Neural cell (in vitro differentiated cells): ENCODE data around the gene RPL31. TPM values are rescaled to one million over a fixed set of nuclear protein-coding genes. Genes with fewer than 3 reads are reported as not detected.

Experiments
- H2AFZ ChIP-seq: fragments of 200-600, 300-800 bp; sonication (generic), shearing (Covaris generic); 2 replicates; pipeline ENCODE4 v1.6.0; 2014; ENCODE audit warnings: low read depth, mild to moderate bottlenecking, antibody characterized with exemption, low read length, moderate library complexity
- H3F3A ChIP-seq: fragments of 200-600 bp; shearing (Covaris generic); 2 replicates; pipeline ENCODE4 v1.6.1; 2016; ENCODE audit warnings: mild to moderate bottlenecking, moderate library complexity, mixed read lengths, antibody characterized with exemption, low read length; ENCODE audit not compliant: insufficient read depth, poor library complexity, severe bottlenecking
- H3K27ac ChIP-seq: fragments of 200-600, 300-800 bp; sonication (generic), shearing (Covaris generic); 2 replicates; pipeline ENCODE4 v1.5.1; 2014; ENCODE audit warnings: mild to moderate bottlenecking, low read length, moderate library complexity
- H3K27me3 ChIP-seq: fragments of 300-800, 200-600 bp; sonication (generic), shearing (Covaris generic); 2 replicates; pipeline ENCODE4 v1.6.0; 2014; ENCODE audit warnings: mild to moderate bottlenecking, low read depth, low read length, moderate library complexity; ENCODE audit not compliant: insufficient read depth
- H3K36me3 ChIP-seq: fragments of 300-800, 200-600 bp; sonication (generic), shearing (Covaris generic); 2 replicates; pipeline ENCODE4 v1.5.1; 2014; ENCODE audit warnings: mild to moderate bottlenecking, antibody characterized with exemption, low read length, moderate library complexity; ENCODE audit not compliant: insufficient read depth
- H3K4me2 ChIP-seq: fragments of 300-800, 200-600 bp; sonication (generic), shearing (Covaris generic); 2 replicates; pipeline ENCODE4 v1.6.0; 2014; ENCODE audit warnings: mild to moderate bottlenecking, low read length
- H3K4me3 ChIP-seq: fragments of 300-800, 200-600 bp; sonication (generic), shearing (Covaris generic); 2 replicates; pipeline ENCODE4 v1.5.1; 2014; ENCODE audit warnings: mild to moderate bottlenecking, low read length, moderate library complexity
- H3K79me2 ChIP-seq: fragments of 200-600 bp; shearing (Covaris generic); replicated peaks from 2 replicates; pipeline ENCODE4 v1.6.0; 2014; ENCODE audit warnings: mild to moderate bottlenecking, low read length, moderate library complexity; ENCODE audit not compliant: insufficient read depth
- H3K9ac ChIP-seq: fragments of 300-800, 200-600 bp; sonication (generic), shearing (Covaris generic); 2 replicates; pipeline ENCODE4 v1.6.1; 2016; ENCODE audit warnings: mild to moderate bottlenecking, low read length, mixed read lengths
- H3K9me2 ChIP-seq: fragments of 200-600 bp; shearing (Covaris generic); 2 replicates; pipeline ENCODE4 v1.6.1; 2016; ENCODE audit warnings: mild to moderate bottlenecking, low read length, mixed read lengths; ENCODE audit not compliant: insufficient read depth
- H3K9me3 ChIP-seq: fragments of 200-600, 300-800 bp; sonication (generic), shearing (Covaris generic); 2 replicates; pipeline ENCODE4 v1.6.1; 2016; ENCODE audit warnings: mild to moderate bottlenecking, mixed run types, low read length, moderate library complexity, mixed read lengths
- H4K20me1 ChIP-seq: fragments of 200-600 bp; shearing (Covaris generic); 2 replicates; pipeline ENCODE4 v1.6.1; 2016; ENCODE audit warnings: mild to moderate bottlenecking, mixed run types; ENCODE audit not compliant: insufficient read depth
- CTCF ChIP-seq: fragments of 450-650 bp; IDR thresholded peaks from 2 replicates; pipeline ENCODE4 v1.5.1; 2014; ENCODE audit warnings: antibody characterized with exemption, mild to moderate bottlenecking, moderate library complexity; ENCODE audit not compliant: poor library complexity, severe bottlenecking
- EP300 ChIP-seq: fragments of 450-650 bp; conservative IDR thresholded peaks from 2 replicates; pipeline ENCODE4 v1.6.1; 2014; ENCODE audit warnings: antibody characterized with exemption, mild to moderate bottlenecking, moderate library complexity; ENCODE audit not compliant: poor library complexity, severe bottlenecking
- EZH2 ChIP-seq: fragments of 200-600, 300-800 bp; shearing (Covaris generic), sonication (generic); IDR thresholded peaks from 2 replicates; pipeline ENCODE4 v1.6.1; 2014; ENCODE audit warnings: antibody characterized with exemption, low read length, borderline replicate concordance, mild to moderate bottlenecking; ENCODE audit not compliant: insufficient read depth, poor library complexity, severe bottlenecking
- MXI1 ChIP-seq: fragments of 450-650 bp; conservative IDR thresholded peaks from 2 replicates; pipeline ENCODE4 v1.6.1; 2014; ENCODE audit warnings: antibody characterized with exemption, mild to moderate bottlenecking; ENCODE audit not compliant: poor library complexity, severe bottlenecking
- POLR2AphosphoS5 ChIP-seq: IDR thresholded peaks from 2 replicates; pipeline ENCODE4 v1.6.1; 2012
- RAD21 ChIP-seq: fragments of 450-650 bp; conservative IDR thresholded peaks from 2 replicates; pipeline ENCODE4 v1.6.1; 2014; ENCODE audit warnings: antibody characterized with exemption, mild to moderate bottlenecking, moderate library complexity
- REST ChIP-seq: IDR thresholded peaks from 2 replicates; pipeline ENCODE4 v1.6.1; 2012; ENCODE audit warnings: borderline replicate concordance
- SMC3 ChIP-seq: fragments of 450-650 bp; conservative IDR thresholded peaks from 2 replicates; pipeline ENCODE4 v1.6.1; 2014; ENCODE audit warnings: antibody characterized with exemption, mild to moderate bottlenecking, moderate library complexity; ENCODE audit not compliant: poor library complexity
- TAF1 ChIP-seq: IDR thresholded peaks from 2 replicates; pipeline ENCODE4 v1.6.1; 2012; ENCODE audit warnings: low read depth
- polyA plus RNA-seq: library from polyadenylated mRNA; depleted of rRNA; stranded (reverse); fragments of >200 nt; gene quantifications from 2 replicates; pipeline ENCODE4 v1.2.3, GENCODE V29; 2014

RPL31 gene
- polyA plus RNA-seq, 1 donor from 2014 or later: 1,555 TPM

GRCh38 chr2:100965596-100965995 lies 36.5 kb upstream of the RPL31 start:
- no peaks in the 10 kb centered on the region for H3K9me2 ChIP-seq
- no peak overlapping the region for H2AFZ ChIP-seq
- no peaks in the 10 kb centered on the region for H4K20me1 ChIP-seq
- no peak overlapping the region for H3K4me2 ChIP-seq
- H3K27me3 ChIP-seq: no peaks in the 10 kb centered on the region
- no peaks in the 10 kb centered on the region for H3K79me2 ChIP-seq
- no peaks in the 10 kb centered on the region for H3K36me3 ChIP-seq
- H3K4me3 ChIP-seq: no peak overlapping the region
- TF ChIP-seq REST (no peak), TAF1 (no peak), EP300 (no peak), MXI1 (no peak), RAD21 (no peak), EZH2 (no peak), POLR2AphosphoS5 (no peak), CTCF (no peak), SMC3 (no peak)
- H3K27ac ChIP-seq: no peak overlapping the region
- no peaks in the 10 kb centered on the region for H3K9me3 ChIP-seq
- no peak overlapping the region for H3K9ac ChIP-seq
- no peaks in the 10 kb centered on the region for H3F3A ChIP-seq

GRCh38 chr2:100967716-100968115 lies 34.4 kb upstream of the RPL31 start:
- Histone ChIP-seq H3K4me2 (no peak overlapping the region), H3K27me3 (no peaks in the 10 kb centered on the region), H3K9me2 (no peaks in the 10 kb centered on the region), H3F3A (no peaks in the 10 kb centered on the region), H3K36me3 (no peaks in the 10 kb centered on the region), H4K20me1 (no peaks in the 10 kb centered on the region), H2AFZ (no peak overlapping the region), H3K79me2 (no peaks in the 10 kb centered on the region), H3K9ac (no peak overlapping the region), H3K4me3 (no peak overlapping the region), H3K27ac (no peak overlapping the region), H3K9me3 (no peaks in the 10 kb centered on the region)
- TF ChIP-seq CTCF (no peak), REST (no peak), MXI1 (no peak), SMC3 (no peak), EP300 (no peak), RAD21 (no peak), TAF1 (no peak)
